CD4-positive, alpha-beta T cell (primary cell): Measurements from ENCODE around the gene HDAC4. TPM values are rescaled to one million over a fixed set of nuclear protein-coding genes. Genes with fewer than 3 reads are reported as not detected.

Experiments used
- ATAC-seq: fragments of 200-7000 bp; cut with Tn5 transposase; one replicate; pipeline ENCODE4 v1.10.0; 2022; ENCODE audit warnings: mild to moderate bottlenecking; ENCODE audit not compliant: poor library complexity
- CTCF ChIA-PET: fragments of 350-600 bp; sonication (Branson Sonifier 250); formaldehyde crosslinking; loops from one replicate; lab custom pipeline; 2021; ENCODE audit warnings: antibody characterized with exemption, inconsistent platforms; lab: Charles Lee
- POLR2A ChIA-PET: fragments of 350-600 bp; sonication (Branson Sonifier 250); formaldehyde crosslinking; loops from one replicate; lab custom pipeline; 2021; ENCODE audit warnings: antibody characterized with exemption, inconsistent platforms; lab: Charles Lee
- DNase-seq, 14 experiments: peaks; one replicate each; pipeline ENCODE4 v3.0.0-alpha.2; 2013 to 2020; ENCODE audit warnings: mixed read lengths in 2 of 14
- H3K27ac ChIP-seq, 2 donors: one replicate each; pipeline versions ENCODE4 v1.5.1 to v1.7.0; 2013; ENCODE audit warnings: low read length in 2 of 2, low read depth in 1 of 2, mild to moderate bottlenecking in 1 of 2
- H3K27me3 ChIP-seq, 2 experiments: 1 replicate in 1 of 2; 2 replicates in 1 of 2; pipeline versions ENCODE4 v1.6.1 to v1.7.0; 2013; ENCODE audit warnings: low read length in 2 of 2, control low read depth in 1 of 2, mild to moderate bottlenecking in 1 of 2, moderate library complexity in 1 of 2; ENCODE audit not compliant: insufficient read depth in 2 of 2, control insufficient read depth in 1 of 2
- H3K36me3 ChIP-seq: one replicate; pipeline ENCODE4 v1.6.1; 2013; ENCODE audit warnings: low read length, control low read depth; ENCODE audit not compliant: insufficient read depth
- H3K4me1 ChIP-seq: one replicate; pipeline ENCODE4 v1.6.1; 2013; ENCODE audit warnings: low read length, control low read depth; ENCODE audit not compliant: insufficient read depth
- H3K4me3 ChIP-seq: one replicate; pipeline ENCODE4 v1.5.1; 2013; ENCODE audit warnings: mild to moderate bottlenecking, low read length, moderate library complexity
- H3K9me3 ChIP-seq, 2 experiments: 1 replicate in 1 of 2; 2 replicates in 1 of 2; pipeline versions ENCODE4 v1.6.1 to v1.7.0; 2013; ENCODE audit warnings: low read length in 2 of 2, mild to moderate bottlenecking in 2 of 2, control low read depth in 1 of 2, moderate library complexity in 1 of 2; ENCODE audit not compliant: control insufficient read depth in 1 of 2, insufficient read depth in 1 of 2
- H3K27ac Mint-ChIP-seq: one replicate; pipeline ENCODE4 v1.8.0; 2020; ENCODE audit warnings: mixed read lengths
- H3K27me3 Mint-ChIP-seq: one replicate; pipeline ENCODE4 v1.8.0; 2021; ENCODE audit warnings: mixed read lengths
- H3K36me3 Mint-ChIP-seq: one replicate; pipeline ENCODE4 v1.8.0; 2021; ENCODE audit warnings: low read depth, mixed read lengths
- H3K4me1 Mint-ChIP-seq: one replicate; pipeline ENCODE4 v1.8.0; 2021; ENCODE audit warnings: low read depth, mixed read lengths
- H3K4me3 Mint-ChIP-seq: one replicate; pipeline ENCODE4 v1.8.0; 2020; ENCODE audit warnings: mild to moderate bottlenecking, mixed read lengths
- H3K9me3 Mint-ChIP-seq: one replicate; pipeline ENCODE4 v1.8.0; 2020; ENCODE audit warnings: mixed read lengths
- CTCF ChIP-seq: fragments of 200-600 bp; IDR thresholded peaks from one replicate; pipeline ENCODE4 v1.8.0; 2022; ENCODE audit warnings: antibody characterized with exemption, mild to moderate bottlenecking
- intact Hi-C, 2 experiments: fragments of 100-400 bp; cut with DNase I in 1 of 2; cut with micrococcal nuclease in 1 of 2; formaldehyde crosslinking; loops; one replicate each; pipeline versions ENCODE4 v1.15.1 to v1.9.0; 2023 to 2025; cut with DNase I, micrococcal nuclease
- total RNA-seq, 174 experiments: library from RNA in 2 of 174; stranded (reverse) in 2 of 174; gene quantifications; one replicate each; pipeline ENCODE4 v1.2.3 and lab custom pipeline; 2021 to 2026

HDAC4 gene
- total RNA-seq, 2 experiments from 2014 or later: 45.3 to 49.2 TPM

GRCh38 chr2:239439754-239440315, 39.0 kb upstream of the HDAC4 start:
- no peak for ATAC-seq
- no peaks in the 10 kb centered on the region for H3K9me3 Mint-ChIP-seq
- no peak overlapping the region for H3K27ac Mint-ChIP-seq
- TF ChIP-seq CTCF: no peak
- H3K36me3 Mint-ChIP-seq: no peaks in the 10 kb centered on the region
- ChIA-PET CTCF (interaction anchor here (1.2 kb wide), 1 partner anchor 172 kb away, joined by 3 read pairs; no protein-coding TSS in a partner anchor), POLR2A (no interaction called here)
- Histone ChIP-seq H3K4me1 (peaks cover 16% of the 10 kb centered on the region), H3K27me3 (peaks cover 15 to 19% of the 10 kb centered on the region in 2 experiments), H3K27ac (no peak overlapping the region), H3K9me3 (peaks cover 0 to 3% of the 10 kb centered on the region in 2 experiments), H3K36me3 (no peaks in the 10 kb centered on the region), H3K4me3 (no peak overlapping the region)
- no peak for DNase-seq
- H3K4me3 Mint-ChIP-seq: no peak overlapping the region
- intact Hi-C loops: no loop called here
- peaks cover 19% of the 10 kb centered on the region for H3K4me1 Mint-ChIP-seq
- H3K27me3 Mint-ChIP-seq: peaks cover 37% of the 10 kb centered on the region

- intact Hi-C loops: no loop called here
- no peak for DNase-seq
- POLR2A ChIA-PET: no interaction called here
- ATAC-seq: no peak
- H3K36me3 ChIP-seq: no peaks in the 10 kb centered on the region
- H3K27ac ChIP-seq: no peak overlapping the region
- no peak for TF ChIP-seq CTCF
- Mint-ChIP-seq H3K27ac (no peak overlapping the region), H3K36me3 (no peaks in the 10 kb centered on the region), H3K27me3 (peaks cover 33% of the 10 kb centered on the region), H3K4me1 (peaks cover 19% of the 10 kb centered on the region), H3K4me3 (no peak overlapping the region), H3K9me3 (no peaks in the 10 kb centered on the region)
- peaks cover 15 to 19% of the 10 kb centered on the region in 2 experiments for H3K27me3 ChIP-seq
- peaks cover 16% of the 10 kb centered on the region for H3K4me1 ChIP-seq
- no peak overlapping the region for H3K4me3 ChIP-seq
- CTCF ChIA-PET: no interaction called here
- peaks cover 0 to 3% of the 10 kb centered on the region in 2 experiments for H3K9me3 ChIP-seq
Observed at GRCh38 chr2:239438995-239439753, 38.4 kb upstream of the HDAC4 start.

GRCh38 chr2:239438368-239438767, 37.5 kb upstream of the HDAC4 start:
- no peak for TF ChIP-seq CTCF
- Mint-ChIP-seq H3K4me1 (peaks cover 19% of the 10 kb centered on the region), H3K27me3 (peaks cover 28% of the 10 kb centered on the region), H3K27ac (no peak overlapping the region), H3K36me3 (no peaks in the 10 kb centered on the region), H3K4me3 (no peak overlapping the region), H3K9me3 (peaks cover 2% of the 10 kb centered on the region)
- intact Hi-C loops: no loop called here
- H3K4me3 ChIP-seq: no peak overlapping the region
- ChIA-PET CTCF (no interaction called here), POLR2A (no interaction called here)
- H3K27ac ChIP-seq: no peak overlapping the region
- DNase-seq (no peak), ATAC-seq (no peak)
- peaks cover 0 to 3% of the 10 kb centered on the region in 2 experiments for H3K9me3 ChIP-seq
- peaks cover 15 to 19% of the 10 kb centered on the region in 2 experiments for H3K27me3 ChIP-seq
- H3K36me3 ChIP-seq: no peaks in the 10 kb centered on the region
- peaks cover 16% of the 10 kb centered on the region for H3K4me1 ChIP-seq
